Esophagus muscularis mucosa (tissue), 4 donors: ENCODE results near the gene TMEM100. TPM values are rescaled to one million over a fixed set of nuclear protein-coding genes. Genes with fewer than 3 reads are reported as not detected.

Experiments
- DNase-seq: peaks from one replicate; pipeline ENCODE4 v3.0.0-alpha.2; 2017; ENCODE audit errors: extremely low spot score
- H3K27ac ChIP-seq, 4 donors: fragments of 200-600 bp; sonication (generic); replicated peaks in 1 of 4; 1 replicate in 3 of 4; 2 replicates in 1 of 4; pipeline ENCODE4 v1.5.1; 2016 to 2019; ENCODE audit warnings: mild to moderate bottlenecking in 1 of 4
- H3K27me3 ChIP-seq, 4 donors: fragments of 200-600 bp; sonication (generic); one replicate each; pipeline versions ENCODE4 v1.5.1 to v1.6.0; 2016 to 2019
- H3K36me3 ChIP-seq, 4 donors: fragments of 200-600 bp; sonication (generic); one replicate each; pipeline ENCODE4 v1.5.1; 2016 to 2019
- H3K4me1 ChIP-seq, 4 donors: fragments of 200-600 bp; sonication (generic); one replicate each; pipeline ENCODE4 v1.5.1; 2016 to 2019
- H3K4me3 ChIP-seq, 4 donors: fragments of 200-600 bp; sonication (generic); 1 replicate in 2 of 4; 2 replicates in 2 of 4; pipeline ENCODE4 v1.5.1; 2016 to 2019; ENCODE audit warnings: mild to moderate bottlenecking in 4 of 4, moderate library complexity in 1 of 4
- H3K9me3 ChIP-seq, 4 donors: fragments of 200-600 bp; sonication (generic); 1 replicate in 3 of 4; 2 replicates in 1 of 4; pipeline ENCODE4 v1.5.1; 2016 to 2019
- CTCF ChIP-seq, 3 experiments: fragments of 200-600 bp in 2 of 3; fragments of 450-650 bp in 1 of 3; sonication (generic) in 2 of 3; IDR thresholded peaks; one replicate each; pipeline ENCODE4 v1.5.1; 2017 to 2019; ENCODE audit warnings: antibody characterized with exemption in 3 of 3, mild to moderate bottlenecking in 2 of 3, moderate library complexity in 1 of 3
- EP300 ChIP-seq: sonication (generic); formaldehyde crosslinking; IDR thresholded peaks from one replicate; pipeline ENCODE4 v1.6.1; 2017; ENCODE audit warnings: antibody characterized with exemption
- POLR2A ChIP-seq: fragments of 450-650 bp; IDR thresholded peaks from one replicate; pipeline ENCODE4 v1.6.1; 2017; ENCODE audit warnings: antibody characterized with exemption, moderate library complexity, mild to moderate bottlenecking, low read depth
- POLR2AphosphoS5 ChIP-seq, 2 donors: sonication (generic); formaldehyde crosslinking; IDR thresholded peaks; one replicate each; pipeline ENCODE4 v1.6.1; 2017; ENCODE audit warnings: antibody characterized with exemption in 2 of 2
- WGBS: methylation state at CpG from one replicate; pipeline ENCODE4 v1.1.5; 2018; 5-methylcytosine and 5-hydroxymethylcytosine counted together
- intact Hi-C: fragments of 100-400 bp; cut with DNase I; formaldehyde crosslinking; loops from one replicate; pipeline ENCODE4 v1.15.1; 2023
- total RNA-seq, 4 donors: library from RNA; depleted of rRNA; stranded (reverse); fragments of >200 nt; gene quantifications; one replicate each; pipeline versions ENCODE4 v1.1.0 to v1.2.1, GENCODE V29; 2016

Gene TMEM100
- total RNA-seq, 4 donors from 2014 or later = 4.2 to 9.6 (median 9.5) TPM

- 96% methylated on average over 6 of the region's 6 CpGs for WGBS
- H3K4me1 ChIP-seq = peaks cover 17 to 32% (median 23%) of the 10 kb centered on the region in 4 donors
- TF ChIP-seq EP300 (no peak), POLR2A (no peak), CTCF (IDR thresholded peaks at IDR 0.05) (no peak), POLR2AphosphoS5 (IDR thresholded peaks at IDR 0.05) (no peak)
- peaks cover 0 to under 1% (median 0%) of the 10 kb centered on the region in 4 donors for H3K36me3 ChIP-seq
- intact Hi-C loops = no loop called here
- no peaks in the 10 kb centered on the region for H3K9me3 ChIP-seq
- no peak overlapping the region for H3K4me3 ChIP-seq
- no peaks in the 10 kb centered on the region for H3K27me3 ChIP-seq
- no peak for DNase-seq
- no peak overlapping the region for H3K27ac ChIP-seq
Observed at GRCh38 chr17:55762086-55762858, 39.6 kb upstream of the TMEM100 start.

DNA sequence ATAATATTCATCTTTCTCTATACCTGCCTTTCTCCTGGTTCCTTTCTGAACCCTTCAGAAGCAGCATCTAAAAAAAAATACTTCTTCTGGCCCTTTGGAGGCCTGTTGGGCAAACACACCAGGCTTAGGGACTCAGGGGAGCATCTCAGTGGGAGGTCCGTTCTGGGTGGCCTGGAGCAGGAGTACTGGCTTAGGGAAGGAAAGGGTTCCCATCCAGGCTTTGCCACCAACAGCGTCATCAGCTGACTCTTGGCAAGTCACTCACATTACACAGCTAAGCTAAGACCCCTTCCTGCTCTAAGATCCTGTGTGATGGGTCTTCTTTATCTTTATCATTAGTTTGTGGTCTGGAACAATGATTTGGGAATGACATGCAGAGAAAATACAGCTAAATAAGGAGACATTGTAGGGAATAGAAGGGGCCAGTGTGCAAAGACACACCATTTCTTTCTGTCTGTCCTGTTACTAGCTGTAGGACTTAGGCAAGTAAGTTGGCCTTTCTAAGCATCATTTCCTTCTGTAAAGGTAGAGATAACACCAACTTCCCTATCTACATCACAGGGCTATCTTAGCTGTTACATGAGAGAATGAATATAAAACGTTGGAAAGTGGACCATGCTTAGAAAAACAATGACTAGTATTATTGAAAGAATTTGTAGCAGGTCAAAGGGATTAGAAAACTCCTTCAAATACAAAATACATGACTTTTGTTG lies 38.1 kb upstream of the TMEM100 start:
- H3K4me1 ChIP-seq = peaks cover 17 to 32% (median 23%) of the 10 kb centered on the region in 4 donors
- peaks cover 0 to 4% (median 0%) of the 10 kb centered on the region in 4 donors for H3K36me3 ChIP-seq
- H3K27ac ChIP-seq = no peak overlapping the region
- no peaks in the 10 kb centered on the region for H3K27me3 ChIP-seq
- no peak for TF ChIP-seq EP300
- no peak for TF ChIP-seq POLR2AphosphoS5 (IDR thresholded peaks at IDR 0.05)
- TF ChIP-seq CTCF (IDR thresholded peaks at IDR 0.05) = no peak
- no peak for TF ChIP-seq POLR2A
- no peak overlapping the region for H3K4me3 ChIP-seq
- no peaks in the 10 kb centered on the region for H3K9me3 ChIP-seq
- WGBS = 66% methylated on average over 3 of the region's 3 CpGs
- intact Hi-C loops = no loop called here
- no peak for DNase-seq

- no peak overlapping the region for H3K27ac ChIP-seq
- intact Hi-C loops = no loop called here
- H3K36me3 ChIP-seq = peaks cover 0 to 18% (median 7%) of the 10 kb centered on the region in 4 donors
- H3K27me3 ChIP-seq = no peaks in the 10 kb centered on the region
- no peak for DNase-seq
- no peaks in the 10 kb centered on the region for H3K9me3 ChIP-seq
- H3K4me3 ChIP-seq = no peak overlapping the region
- peaks cover 7 to 28% (median 23%) of the 10 kb centered on the region in 4 donors for H3K4me1 ChIP-seq
- TF ChIP-seq EP300 = no peak
- no peak for TF ChIP-seq POLR2AphosphoS5 (IDR thresholded peaks at IDR 0.05)
- TF ChIP-seq CTCF (IDR thresholded peaks at IDR 0.05) = no peak
- no peak for TF ChIP-seq POLR2A
Observed at GRCh38 chr17:55758171-55758570, 35.5 kb upstream of the TMEM100 start.

- TF ChIP-seq POLR2AphosphoS5 (IDR thresholded peaks at IDR 0.05) (no peak), EP300 (no peak), POLR2A (no peak), CTCF (IDR thresholded peaks at IDR 0.05) (no peak)
- intact Hi-C loops = no loop called here
- DNase-seq = no peak
- Histone ChIP-seq H3K4me3 (no peak overlapping the region), H3K9me3 (no peaks in the 10 kb centered on the region), H3K4me1 (peaks cover 9 to 33% (median 28%) of the 10 kb centered on the region in 4 donors), H3K36me3 (peaks cover 0 to 18% (median 7%) of the 10 kb centered on the region in 4 donors), H3K27me3 (no peaks in the 10 kb centered on the region), H3K27ac (no peak overlapping the region)
- 89% methylated on average over 1 of the region's 1 CpG for WGBS
Observed at GRCh38 chr17:55757659-55758058, 35.0 kb upstream of the TMEM100 start.
